Hindlimb muscle (tissue), 1 donor: Measurements from ENCODE around the gene NFRKB. TPM values are rescaled to one million over a fixed set of nuclear protein-coding genes. Genes with fewer than 3 reads are reported as not detected.
"Not testable (repeated sequence)": the region's sequence is repeated elsewhere in the genome, so short reads cannot be mapped to it uniquely, and the experiment has no call there.

Experiments used
- DNase-seq: peaks from one replicate; pipeline ENCODE4 v3.0.0-alpha.2; 2013
- polyA plus RNA-seq: library from polyadenylated mRNA; unstranded; fragments of 120-200 nt; gene quantifications from one replicate; pipeline ENCODE4 v1.2.1, GENCODE V29; 2013; ENCODE audit not compliant: insufficient read length

NFRKB gene
- polyA plus RNA-seq, 1 donor, result 24.1 TPM

GRCh38 chr11:129888451-129888850, 6.9 kb downstream of the NFRKB start:
- DNase-seq, result no peak

- no peak for DNase-seq
Measured at GRCh38 chr11:129885381-129885780, 10.0 kb downstream of the NFRKB start.

- DNase-seq, result no peak
Measured at GRCh38 chr11:129884581-129884980, 10.8 kb downstream of the NFRKB start.

GRCh38 chr11:129881570-129882170, 13.7 kb downstream of the NFRKB start:
- no peak for DNase-seq

GRCh38 chr11:129880311-129880710, 15.1 kb downstream of the NFRKB start:
- no peak for DNase-seq

GRCh38 chr11:129871914-129872313, 23.5 kb downstream of the NFRKB start:
- no peak for DNase-seq

GRCh38 chr11:129868626-129869025, 26.8 kb downstream of the NFRKB start:
- not testable (repeated sequence) for DNase-seq

- no peak for DNase-seq
Measured at GRCh38 chr11:129866311-129866710, 29.1 kb downstream of the NFRKB start.

GRCh38 chr11:129865701-129866100, 29.7 kb downstream of the NFRKB start:
- no peak for DNase-seq

- no peak for DNase-seq
Measured at GRCh38 chr11:129864811-129865210, 30.6 kb downstream of the NFRKB start.

- peak; percentile 19 for DNase-seq
Measured at GRCh38 chr11:129861702-129862522, 33.5 kb downstream of the NFRKB start.

- DNase-seq, result no peak
Measured at GRCh38 chr11:129856036-129856435, 39.3 kb downstream of the NFRKB start.

GRCh38 chr11:129855086-129855485, 40.3 kb downstream of the NFRKB start:
- DNase-seq, result no peak

- no peak for DNase-seq
Measured at GRCh38 chr11:129854232-129854805, 41.1 kb downstream of the NFRKB start.

- DNase-seq, result peak; percentile 38
Measured at GRCh38 chr11:129853518-129854231, 41.7 kb downstream of the NFRKB start.

- no peak for DNase-seq
Measured at GRCh38 chr11:129852125-129852740, 43.1 kb downstream of the NFRKB start.

- no peak for DNase-seq
Measured at GRCh38 chr11:129849447-129850130, 45.8 kb downstream of the NFRKB start.

- DNase-seq, result not testable (repeated sequence)
Measured at GRCh38 chr11:129847361-129847760, 48.0 kb downstream of the NFRKB start.

GRCh38 chr11:129846508-129847335, 48.7 kb downstream of the NFRKB start:
- no peak for DNase-seq
